ENCODE measurements around the gene ANO6. TPM values are rescaled to one million over a fixed set of nuclear protein-coding genes. Genes with fewer than 3 reads are reported as not detected.

Gene ANO6
- polyA plus RNA-seq, 3 donors from 2014 or later: 17.9 to 30.7 (median 27.7) TPM

Other genes with a start within 250 kb of the ANO6 start
- gene DBX2, start 165.0 kb upstream of the ANO6 start, polyA plus RNA-seq: not detected

Data from immature natural killer cell (primary cell).